Kidney (tissue), 14 donors: ENCODE data around the gene FBXO45. TPM values are rescaled to one million over a fixed set of nuclear protein-coding genes. Genes with fewer than 3 reads are reported as not detected.

Experiments
- DNase-seq, 5 donors: peaks; one replicate each; pipeline ENCODE4 v3.0.0-alpha.2; 2013 to 2020
- FAIRE-seq: peaks from 2 replicates; lab custom pipeline; 2012; peaks lifted over from hg19 to GRCh38; lab: Jason Lieb, UNC
- H3K27ac ChIP-seq, 2 donors: one replicate each; pipeline ENCODE4 v1.7.0; 2013; ENCODE audit warnings: low read depth in 2 of 2, low read length in 2 of 2, inconsistent platforms in 1 of 2
- H3K27me3 ChIP-seq: one replicate; pipeline ENCODE4 v1.7.1; 2013; ENCODE audit warnings: low read length, inconsistent platforms; ENCODE audit not compliant: control insufficient read depth, insufficient read depth
- H3K36me3 ChIP-seq, 3 donors: one replicate each; pipeline versions ENCODE4 v1.7.0 to v1.7.1; 2013; ENCODE audit warnings: low read length in 3 of 3, control low read depth in 1 of 3, inconsistent platforms in 1 of 3; ENCODE audit not compliant: insufficient read depth in 3 of 3, control insufficient read depth in 2 of 3
- H3K4me1 ChIP-seq, 3 donors: one replicate each; pipeline versions ENCODE4 v1.7.0 to v1.7.1; 2013; ENCODE audit warnings: low read length in 3 of 3, inconsistent platforms in 1 of 3, low read depth in 1 of 3; ENCODE audit not compliant: control insufficient read depth in 2 of 3, insufficient read depth in 2 of 3
- H3K4me3 ChIP-seq, 3 donors: one replicate each; pipeline versions ENCODE4 v1.7.0 to v1.8.1; 2013; ENCODE audit warnings: low read length in 3 of 3, control low read depth in 1 of 3, inconsistent platforms in 1 of 3
- H3K9ac ChIP-seq, 3 donors: one replicate each; pipeline versions ENCODE4 v1.7.0 to v1.7.1; 2013; ENCODE audit warnings: low read length in 3 of 3, control low read depth in 1 of 3, inconsistent platforms in 1 of 3
- H3K9me3 ChIP-seq, 3 donors: one replicate each; pipeline versions ENCODE4 v1.7.0 to v1.7.1; 2013; ENCODE audit warnings: low read length in 3 of 3, control low read depth in 1 of 3, inconsistent platforms in 1 of 3; ENCODE audit not compliant: control insufficient read depth in 2 of 3, insufficient read depth in 1 of 3
- CTCF ChIP-seq: IDR thresholded peaks from 3 replicates; pipeline ENCODE4 v1.5.1; 2012; ENCODE audit warnings: mild to moderate bottlenecking, moderate library complexity, borderline replicate concordance; ENCODE audit not compliant: insufficient read depth; ENCODE audit errors: extremely low read depth
- intact Hi-C: fragments of 100-400 bp; cut with DNase I; formaldehyde crosslinking; loops from one replicate; pipeline ENCODE4 v1.11.1; 2022
- polyA plus RNA-seq: library from polyadenylated mRNA; stranded (reverse); fragments of 350-450 nt; fragmentation: Illumina TruSeq; extraction: RNeasy Lipid Tissue Mini Kit (QIAGEN cat#74804); gene quantifications from one replicate; pipeline ENCODE4 v1.2.3, GENCODE V29; 2014; ENCODE audit warnings: low read depth, low replicate concordance; ENCODE audit not compliant: insufficient read depth
- total RNA-seq: library from RNA; stranded (reverse); fragmentation: NEBNext Ultra II Directional; extraction: Animal tissue kit (Norgen Biotek cat#: 25700); gene quantifications from one replicate; pipeline ENCODE4 v1.2.1, GENCODE V29; 2021
- donor health status: control.
- donor health status: control.
- donor health status: control.
- donor health status: control.
- donor health status: control.
- donor health status: DM: yes; HTN: yes; CAD: no.
- donor health status: Normal renal cell carcinoma (clear cell type).

Gene FBXO45
- total and polyA plus RNA-seq, 2 donors from 2014 or later = 2.5 to 7.0 TPM

- no peak overlapping the region for H3K27ac ChIP-seq
- DNase-seq (no peak), FAIRE-seq (no peak)
- H3K9ac ChIP-seq = no peak overlapping the region
- no peak overlapping the region for H3K4me3 ChIP-seq
- no peaks in the 10 kb centered on the region for H3K27me3 ChIP-seq
- H3K36me3 ChIP-seq = peaks cover 0 to 6% (median 0%) of the 10 kb centered on the region in 3 donors
- no peaks in the 10 kb centered on the region for H3K9me3 ChIP-seq
- intact Hi-C loops = no loop called here
- no peak for TF ChIP-seq CTCF
- no peaks in the 10 kb centered on the region for H3K4me1 ChIP-seq
These were observed 10.0 kb upstream of the FBXO45 start for GRCh38 chr3:196558476-196558875.

- FAIRE-seq (no peak), DNase-seq (no peak)
- no peak for TF ChIP-seq CTCF
- H3K4me3 ChIP-seq = no peak overlapping the region
- peaks cover 0 to 6% (median 0%) of the 10 kb centered on the region in 3 donors for H3K36me3 ChIP-seq
- intact Hi-C loops = no loop called here
- H3K27me3 ChIP-seq = no peaks in the 10 kb centered on the region
- H3K27ac ChIP-seq = no peak overlapping the region
- H3K9ac ChIP-seq = no peak overlapping the region
- no peaks in the 10 kb centered on the region for H3K9me3 ChIP-seq
- H3K4me1 ChIP-seq = no peaks in the 10 kb centered on the region
These were observed 8.6 kb upstream of the FBXO45 start for GRCh38 chr3:196559826-196560225.

- FAIRE-seq (no peak), DNase-seq (no peak)
- Histone ChIP-seq H3K9ac (no peak overlapping the region), H3K9me3 (no peaks in the 10 kb centered on the region), H3K4me1 (peaks cover 0 to 3% (median 0%) of the 10 kb centered on the region in 3 donors), H3K36me3 (peaks cover 0 to 6% (median 3%) of the 10 kb centered on the region in 3 donors), H3K4me3 (no peak overlapping the region), H3K27ac (no peak overlapping the region), H3K27me3 (no peaks in the 10 kb centered on the region)
- intact Hi-C loops = no loop called here
- TF ChIP-seq CTCF = no peak
These were observed 4.7 kb upstream of the FBXO45 start for GRCh38 chr3:196563721-196564225.
